Measurements from ENCODE around the gene NR5A1. TPM values are rescaled to one million over a fixed set of nuclear protein-coding genes. Genes with fewer than 3 reads are reported as not detected.

Gene NR5A1
- total RNA-seq, 4 donors from 2014 or later: 0.15 to 0.51 TPM; not detected in 2

- intact Hi-C loops (cut with DNase I; ENCODE audit: low total_unique reads): no loop called here
- TF ChIP-seq POLR2A (IDR thresholded peaks at IDR 0.05) (no peak), CTCF (IDR thresholded peaks at IDR 0.05) (no peak)
- no peak for DNase-seq (ENCODE audit: low spot score in 2 of 2)
- no peak overlapping the region for H3K4me3 ChIP-seq (ENCODE audit: low read depth, poor library complexity, severe bottlenecking)
- WGBS, 2 donors: 93 to 95% methylated on average over 1 of the region's 1 CpG
Observed at GRCh38 chr9:124439086-124439485, 68.1 kb downstream of the NR5A1 start.

- TF ChIP-seq POLR2A (IDR thresholded peaks at IDR 0.05): no peak
- TF ChIP-seq CTCF (IDR thresholded peaks at IDR 0.05): no peak
- DNase-seq (ENCODE audit: low spot score in 2 of 2): no peak
- WGBS, 2 donors: 92% methylated on average over 9 of the region's 9 CpGs
- intact Hi-C loops (cut with DNase I; ENCODE audit: low total_unique reads): no loop called here
- H3K4me3 ChIP-seq (ENCODE audit: low read depth, poor library complexity, severe bottlenecking): no peak overlapping the region
Observed at GRCh38 chr9:124438091-124438490, 69.1 kb downstream of the NR5A1 start.

- TF ChIP-seq CTCF (IDR thresholded peaks at IDR 0.05) (no peak), POLR2A (IDR thresholded peaks at IDR 0.05) (no peak)
- 93 to 98% methylated on average over 3 of the region's 3 CpGs for WGBS, 2 donors
- no peak for DNase-seq (ENCODE audit: low spot score in 2 of 2)
Observed at GRCh38 chr9:124437086-124437485, 70.1 kb downstream of the NR5A1 start.

GRCh38 chr9:124436320-124436719 lies 70.9 kb downstream of the NR5A1 start:
- no peak for TF ChIP-seq CTCF (IDR thresholded peaks at IDR 0.05)
- DNase-seq (ENCODE audit: low spot score in 2 of 2): no peak
- intact Hi-C loops (cut with DNase I; ENCODE audit: low total_unique reads): no loop called here
- H3K4me3 ChIP-seq (ENCODE audit: low read depth, poor library complexity, severe bottlenecking): no peak overlapping the region

More at GRCh38 chr9:124437086-124437485, 70.1 kb downstream of the NR5A1 start:
- intact Hi-C loops (cut with DNase I; ENCODE audit: low total_unique reads): no loop called here
- no peak overlapping the region for H3K4me3 ChIP-seq (ENCODE audit: low read depth, poor library complexity, severe bottlenecking)

Other genes with a start within 250 kb of the NR5A1 start
- 10 to 100 TPM in 2 of 4 donors, 1 to 10 TPM in 2; 6.0 to 14.7 (median 9.1) TPM for gene NEK6, start 249.4 kb downstream of the NR5A1 start, total RNA-seq
- 100 to 1,000 TPM; 149 to 187 (median 165) TPM for gene PSMB7, start 92.0 kb downstream of the NR5A1 start, total RNA-seq
- under 1 TPM in 3 of 4 donors, not detected in 1; 0.20 to 0.49 (median 0.36) TPM for gene ADGRD2, start 56.9 kb downstream of the NR5A1 start, total RNA-seq